Measurements from ENCODE around the gene PPP2R3B.

Gene PPP2R3B

GRCh38 chrX:292900-293897 is 93.5 kb downstream of the PPP2R3B start:
- DNase-seq = no peak

GRCh38 chrX:291411-291901 is 95.3 kb downstream of the PPP2R3B start:
- DNase-seq = no peak

- no peak for DNase-seq
Measured at GRCh38 chrX:290476-291166, 96.1 kb downstream of the PPP2R3B start.

- DNase-seq = no peak
Measured at GRCh38 chrX:288561-288991, 98.1 kb downstream of the PPP2R3B start.

- no peak for DNase-seq
Measured at GRCh38 chrX:287670-288069, 99.0 kb downstream of the PPP2R3B start.

GRCh38 chrX:285076-285677 is 101.5 kb downstream of the PPP2R3B start:
- DNase-seq = no peak

Measured in CD4-positive, alpha-beta T cell treated with Interleukin-10 for 1 hour (primary cell).